Type B pancreatic cell (in vitro differentiated cells): ENCODE data around the gene MIA. TPM values are rescaled to one million over a fixed set of nuclear protein-coding genes. Genes with fewer than 3 reads are reported as not detected.

Experiments used
- DNase-seq: peaks from one replicate; pipeline ENCODE4 v3.0.0; 2021; ENCODE audit warnings: mixed read lengths; ENCODE audit not compliant: unreplicated experiment; ENCODE audit errors: extremely low spot score
- H3K27ac Mint-ChIP-seq: 2 replicates; pipeline ENCODE4 v1.8.0; 2021; ENCODE audit warnings: mild to moderate bottlenecking, mixed read lengths
- H3K27me3 Mint-ChIP-seq: 2 replicates; pipeline ENCODE4 v1.8.0; 2021; ENCODE audit warnings: mixed read lengths
- H3K36me3 Mint-ChIP-seq: 2 replicates; pipeline ENCODE4 v1.8.0; 2021; ENCODE audit warnings: mixed read lengths
- H3K4me1 Mint-ChIP-seq: one replicate; pipeline ENCODE4 v1.8.0; 2021; ENCODE audit warnings: mixed read lengths; ENCODE audit not compliant: unreplicated experiment
- H3K4me3 Mint-ChIP-seq: 2 replicates; pipeline ENCODE4 v1.8.0; 2021; ENCODE audit warnings: mild to moderate bottlenecking, mixed read lengths
- H3K9me3 Mint-ChIP-seq: 2 replicates; pipeline ENCODE4 v1.8.0; 2021; ENCODE audit warnings: mixed read lengths
- total RNA-seq: library from RNA; stranded (reverse); gene quantifications from 2 replicates; pipeline ENCODE4 v1.2.1, GENCODE V29; 2021; ENCODE audit warnings: low replicate concordance
- TF ChIP-seq, protein P1 (sequence below): fragments of 200-600 bp; sonication (generic); conservative IDR thresholded peaks from 2 replicates; pipeline ENCODE4 v1.5.0; 2021; ENCODE audit warnings: antibody characterized with exemption, mild to moderate bottlenecking

Gene MIA
- total RNA-seq, 1 donor from 2014 or later: 3.2 TPM

DNA sequence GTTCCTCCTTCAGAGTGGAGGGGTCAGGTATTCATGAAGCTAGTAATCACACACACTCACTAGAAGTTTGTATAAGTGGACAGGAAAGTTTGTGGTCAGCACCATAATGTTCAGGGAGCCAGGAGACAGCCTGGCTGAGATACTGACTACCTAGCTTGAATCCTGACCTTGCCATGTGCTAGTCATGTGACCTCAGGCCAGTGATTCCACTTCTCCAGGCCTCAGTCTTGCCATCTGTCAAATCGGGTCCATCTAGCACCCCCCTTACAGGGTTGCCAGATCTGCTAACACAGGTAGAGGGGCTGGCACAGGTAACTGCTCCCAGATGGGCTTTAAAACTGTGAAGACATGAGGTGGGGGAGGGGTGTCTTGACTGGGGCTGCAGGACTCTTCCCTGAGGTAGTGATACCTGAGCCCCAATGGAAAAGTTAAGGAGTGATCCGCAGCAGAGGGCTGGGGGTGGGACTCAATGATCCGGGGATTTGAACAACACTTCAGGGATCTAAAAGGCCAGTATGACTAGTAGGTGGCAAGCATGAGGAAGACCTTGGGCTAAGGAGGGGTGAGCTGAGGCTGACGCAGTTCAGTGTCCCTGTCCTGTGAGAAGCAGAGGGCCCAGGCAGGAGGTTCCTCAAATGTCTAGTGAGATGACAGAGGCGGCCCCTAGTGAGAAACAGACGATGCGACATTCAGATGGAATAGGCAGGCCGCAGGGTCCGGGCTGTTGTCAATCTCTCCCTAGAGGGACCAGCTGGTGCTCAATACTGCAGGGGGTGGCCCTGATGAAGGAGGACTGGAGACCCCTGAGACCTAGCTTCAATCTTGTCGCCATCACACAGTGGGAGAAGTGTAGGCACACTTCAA lies 33.6 kb upstream of the MIA start:
- Mint-ChIP-seq H3K27me3 (no peaks in the 10 kb centered on the region), H3K27ac (peak overlapping the region; percentile 61), H3K9me3 (no peaks in the 10 kb centered on the region), H3K4me1 (peaks cover 7% of the 10 kb centered on the region), H3K4me3 (no peak overlapping the region), H3K36me3 (peaks cover 4% of the 10 kb centered on the region)
- TF ChIP-seq, protein P1, sequence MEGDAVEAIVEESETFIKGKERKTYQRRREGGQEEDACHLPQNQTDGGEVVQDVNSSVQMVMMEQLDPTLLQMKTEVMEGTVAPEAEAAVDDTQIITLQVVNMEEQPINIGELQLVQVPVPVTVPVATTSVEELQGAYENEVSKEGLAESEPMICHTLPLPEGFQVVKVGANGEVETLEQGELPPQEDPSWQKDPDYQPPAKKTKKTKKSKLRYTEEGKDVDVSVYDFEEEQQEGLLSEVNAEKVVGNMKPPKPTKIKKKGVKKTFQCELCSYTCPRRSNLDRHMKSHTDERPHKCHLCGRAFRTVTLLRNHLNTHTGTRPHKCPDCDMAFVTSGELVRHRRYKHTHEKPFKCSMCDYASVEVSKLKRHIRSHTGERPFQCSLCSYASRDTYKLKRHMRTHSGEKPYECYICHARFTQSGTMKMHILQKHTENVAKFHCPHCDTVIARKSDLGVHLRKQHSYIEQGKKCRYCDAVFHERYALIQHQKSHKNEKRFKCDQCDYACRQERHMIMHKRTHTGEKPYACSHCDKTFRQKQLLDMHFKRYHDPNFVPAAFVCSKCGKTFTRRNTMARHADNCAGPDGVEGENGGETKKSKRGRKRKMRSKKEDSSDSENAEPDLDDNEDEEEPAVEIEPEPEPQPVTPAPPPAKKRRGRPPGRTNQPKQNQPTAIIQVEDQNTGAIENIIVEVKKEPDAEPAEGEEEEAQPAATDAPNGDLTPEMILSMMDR: no peak
- no peak for DNase-seq

DNA sequence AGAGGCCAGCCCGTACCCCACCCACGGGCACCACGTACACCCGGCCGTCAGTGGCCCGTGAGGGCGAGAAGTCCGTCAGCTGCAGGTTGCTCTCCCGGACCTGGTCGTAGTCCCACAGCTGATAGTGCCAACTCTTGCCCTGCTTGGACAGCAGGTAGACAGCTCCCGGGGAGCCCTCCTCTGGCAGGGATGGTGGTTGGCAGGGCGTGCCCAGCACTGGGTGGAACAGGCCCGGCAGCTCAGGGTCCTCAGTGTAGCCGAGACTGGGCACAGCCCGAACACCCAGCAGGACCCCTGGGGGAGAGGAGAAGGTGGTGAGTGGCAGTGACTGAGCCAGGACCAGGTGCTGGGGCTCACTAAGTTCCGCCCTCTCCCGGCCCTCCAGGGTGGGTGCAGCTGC lies 32.8 kb upstream of the MIA start:
- H3K36me3 Mint-ChIP-seq: peaks cover 4% of the 10 kb centered on the region
- TF ChIP-seq, protein P1: no peak
- H3K4me1 Mint-ChIP-seq: peaks cover 7% of the 10 kb centered on the region
- H3K27me3 Mint-ChIP-seq: no peaks in the 10 kb centered on the region
- no peak overlapping the region for H3K27ac Mint-ChIP-seq
- no peak for DNase-seq
- no peaks in the 10 kb centered on the region for H3K9me3 Mint-ChIP-seq
- H3K4me3 Mint-ChIP-seq: no peak overlapping the region

DNA sequence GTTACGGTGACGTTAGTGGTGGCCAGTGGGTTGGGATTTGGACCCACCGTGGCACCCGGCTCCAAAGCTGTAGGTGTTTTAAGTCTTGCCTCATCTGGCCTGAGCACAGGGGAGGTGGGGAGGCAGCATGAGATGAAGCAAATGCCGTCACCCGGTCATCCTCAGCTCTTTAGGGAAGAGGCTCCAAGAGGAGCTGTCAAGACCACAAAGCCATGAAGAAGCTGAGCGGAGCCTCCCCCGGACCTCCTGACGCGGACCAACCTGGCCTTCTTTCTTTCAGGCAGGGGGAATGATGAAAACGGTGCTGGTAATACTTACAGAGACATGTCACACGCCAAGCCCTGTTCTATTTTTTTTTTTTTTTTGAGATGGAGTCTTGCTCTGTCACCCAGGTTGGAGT lies 32.4 kb upstream of the MIA start:
- H3K9me3 Mint-ChIP-seq: no peaks in the 10 kb centered on the region
- TF ChIP-seq, protein P1: no peak
- DNase-seq: no peak
- H3K4me3 Mint-ChIP-seq: no peak overlapping the region
- H3K36me3 Mint-ChIP-seq: peaks cover 4% of the 10 kb centered on the region
- H3K27me3 Mint-ChIP-seq: no peaks in the 10 kb centered on the region
- H3K4me1 Mint-ChIP-seq: peaks cover 7% of the 10 kb centered on the region
- no peak overlapping the region for H3K27ac Mint-ChIP-seq

DNA sequence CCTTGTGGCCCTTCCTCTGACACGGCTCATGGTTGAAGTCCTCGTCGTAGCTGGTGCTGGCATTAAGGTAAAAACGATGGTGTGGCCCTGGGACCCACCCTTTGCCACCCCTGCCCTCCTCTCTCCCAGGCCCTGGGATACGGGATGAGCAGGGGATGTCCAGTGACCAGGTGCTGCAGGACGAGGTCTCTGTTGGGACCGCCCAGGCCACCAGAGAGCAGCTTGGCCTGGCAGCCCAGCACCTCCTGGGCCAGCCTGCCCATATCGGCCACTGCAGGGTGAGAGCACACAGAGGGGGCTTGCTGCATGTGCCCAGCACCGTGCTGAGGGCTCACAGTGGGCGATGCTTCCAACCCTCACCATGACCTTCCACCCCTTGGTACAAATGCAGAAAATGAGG lies 31.4 kb upstream of the MIA start:
- DNase-seq: no peak
- Mint-ChIP-seq H3K27ac (no peak overlapping the region), H3K9me3 (no peaks in the 10 kb centered on the region), H3K4me3 (no peak overlapping the region), H3K4me1 (peaks cover 12% of the 10 kb centered on the region), H3K36me3 (peaks cover under 1% of the 10 kb centered on the region), H3K27me3 (no peaks in the 10 kb centered on the region)
- TF ChIP-seq, protein P1: no peak

DNA sequence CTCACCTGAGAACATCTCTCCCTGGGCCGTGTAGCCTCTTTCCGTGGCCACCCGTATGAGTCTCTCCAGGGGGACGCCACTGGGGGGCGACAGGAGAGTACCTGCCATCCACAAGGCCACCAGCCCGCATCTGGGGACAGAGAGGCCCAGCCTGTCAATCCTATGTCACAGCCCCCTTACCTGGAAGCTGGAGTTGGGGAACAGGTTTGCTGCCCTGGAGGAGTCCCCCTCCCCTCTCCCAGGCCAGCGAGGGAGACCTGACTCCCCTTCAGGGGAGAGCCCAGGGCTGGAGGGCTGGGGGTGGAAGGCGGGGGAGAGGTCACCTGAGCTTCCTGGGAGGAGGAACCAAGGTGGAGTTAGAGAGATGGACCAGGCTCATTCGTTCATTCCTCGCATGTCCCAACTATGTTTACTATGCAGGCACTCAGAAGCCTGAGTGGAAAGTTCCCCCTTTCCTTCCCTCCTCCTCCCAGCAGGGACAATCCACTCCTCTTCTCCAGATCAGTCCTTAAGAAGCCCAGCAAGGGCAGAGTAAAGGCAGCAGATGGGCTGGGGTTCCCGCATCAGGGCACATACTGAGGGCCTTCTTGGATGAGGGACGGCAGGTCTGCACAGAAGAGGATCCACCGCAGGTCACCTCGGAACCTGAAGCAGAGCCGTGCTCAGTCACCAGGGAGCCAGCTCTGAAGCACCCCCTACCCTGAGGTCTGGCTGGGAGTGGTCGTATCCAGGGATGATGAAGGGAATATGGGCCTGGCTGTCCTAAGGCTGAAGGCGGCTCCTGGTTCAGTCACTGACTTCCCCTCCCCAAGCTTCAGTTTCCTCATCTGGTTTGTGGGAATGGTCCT lies 30.5 kb upstream of the MIA start:
- Mint-ChIP-seq H3K36me3 (no peaks in the 10 kb centered on the region), H3K9me3 (no peaks in the 10 kb centered on the region), H3K4me3 (no peak overlapping the region), H3K4me1 (peaks cover 15% of the 10 kb centered on the region), H3K27ac (peak overlapping the region; percentile 53), H3K27me3 (no peaks in the 10 kb centered on the region)
- no peak for DNase-seq
- TF ChIP-seq, protein P1: peak; percentile 30
